PC-9 (cell line): ENCODE data around the gene IZUMO1. TPM values are rescaled to one million over a fixed set of nuclear protein-coding genes. Genes with fewer than 3 reads are reported as not detected.
"Not testable (repeated sequence)": the region's sequence is repeated elsewhere in the genome, so short reads cannot be mapped to it uniquely, and the experiment has no call there.

Experiments used
- BruUV-seq: library from RNA; stranded (reverse); fragments of 400-500 nt; replicated peaks from 2 replicates; lab custom pipeline; 2021; lab: Mats Ljungman, UMichigan
- CTCF ChIA-PET: fragments of 300-600 bp; sonication (Branson Sonifier 250); formaldehyde crosslinking; loops from one replicate; lab custom pipeline; 2022; ENCODE audit warnings: antibody characterized with exemption; lab: Charles Lee
- POLR2A ChIA-PET: fragments of 300-600 bp; sonication (Branson Sonifier 250); formaldehyde crosslinking; loops from one replicate; lab custom pipeline; 2022; ENCODE audit warnings: antibody characterized with exemption; ENCODE audit not compliant: unreplicated experiment; lab: Charles Lee
- DNase-seq, 2 experiments: peaks; one replicate each; pipeline versions ENCODE4 v3.0.0 to v3.0.0-alpha.2; 2015 to 2022; ENCODE audit warnings: mixed read lengths in 1 of 2
- H2AFZ ChIP-seq: fragments of 200-600 bp; sonication (generic); 2 replicates; pipeline ENCODE4 v1.8.1; 2017; ENCODE audit warnings: antibody characterized with exemption
- H3F3A ChIP-seq: fragments of 200-600 bp; sonication (generic); 2 replicates; pipeline ENCODE4 v1.8.1; 2017; ENCODE audit warnings: antibody characterized with exemption, mild to moderate bottlenecking, low read depth; ENCODE audit not compliant: insufficient read depth
- H3K27ac ChIP-seq: fragments of 200-600 bp; sonication (generic); 2 replicates; pipeline ENCODE4 v1.6.1; 2016; ENCODE audit warnings: mixed run types
- H3K27me3 ChIP-seq: fragments of 200-600 bp; sonication (generic); 2 replicates; pipeline ENCODE4 v1.6.1; 2016; ENCODE audit warnings: low read depth, mixed run types; ENCODE audit not compliant: insufficient read depth
- H3K36me3 ChIP-seq: fragments of 200-600 bp; sonication (generic); 2 replicates; pipeline ENCODE4 v1.6.1; 2016; ENCODE audit warnings: low read depth, mixed run types
- H3K4me1 ChIP-seq: fragments of 200-600 bp; sonication (generic); replicated peaks from 2 replicates; pipeline ENCODE4 v1.6.1; 2016; ENCODE audit warnings: mixed run types; ENCODE audit not compliant: insufficient read depth
- H3K4me2 ChIP-seq: fragments of 200-600 bp; sonication (generic); 2 replicates; pipeline ENCODE4 v1.6.1; 2017; ENCODE audit warnings: mixed run types
- H3K4me3 ChIP-seq: fragments of 200-600 bp; sonication (generic); 2 replicates; pipeline ENCODE4 v1.6.1; 2016; ENCODE audit warnings: mixed run types
- H3K79me2 ChIP-seq: fragments of 200-600 bp; sonication (generic); 2 replicates; pipeline ENCODE4 v1.6.1; 2017; ENCODE audit warnings: low read depth, mixed run types
- H3K9me2 ChIP-seq: fragments of 200-600 bp; sonication (generic); 2 replicates; pipeline ENCODE4 v1.8.1; 2017; ENCODE audit warnings: mild to moderate bottlenecking; ENCODE audit not compliant: insufficient read depth
- H3K9me3 ChIP-seq: fragments of 200-600 bp; sonication (generic); 2 replicates; pipeline ENCODE4 v1.8.1; 2016; ENCODE audit warnings: low read depth; ENCODE audit not compliant: insufficient read depth
- H4K20me1 ChIP-seq: fragments of 200-600 bp; sonication (generic); 2 replicates; pipeline ENCODE4 v1.8.1; 2017; ENCODE audit not compliant: insufficient read depth
- CTCF ChIP-seq: fragments of 200-600 bp; sonication (generic); conservative IDR thresholded peaks from 2 replicates; pipeline ENCODE4 v1.6.1; 2017; ENCODE audit warnings: mixed run types, antibody characterized with exemption, mild to moderate bottlenecking, moderate library complexity
- EZH2 ChIP-seq: fragments of 200-600 bp; sonication (generic); IDR thresholded peaks from 2 replicates; pipeline ENCODE4 v1.8.0; 2017; ENCODE audit warnings: antibody characterized with exemption, low read depth
- intact Hi-C: fragments of 100-400 bp; cut with micrococcal nuclease; formaldehyde crosslinking; loops from one replicate; pipeline ENCODE4 v1.10.0; 2022; ENCODE audit not compliant: unreplicated experiment
- total RNA-seq: library from RNA; stranded (reverse); gene quantifications from 2 replicates; pipeline ENCODE4 v1.2.3, GENCODE V29; 2021

IZUMO1 gene
- total RNA-seq, 1 experiment from 2014 or later = 2.2 TPM

DNA sequence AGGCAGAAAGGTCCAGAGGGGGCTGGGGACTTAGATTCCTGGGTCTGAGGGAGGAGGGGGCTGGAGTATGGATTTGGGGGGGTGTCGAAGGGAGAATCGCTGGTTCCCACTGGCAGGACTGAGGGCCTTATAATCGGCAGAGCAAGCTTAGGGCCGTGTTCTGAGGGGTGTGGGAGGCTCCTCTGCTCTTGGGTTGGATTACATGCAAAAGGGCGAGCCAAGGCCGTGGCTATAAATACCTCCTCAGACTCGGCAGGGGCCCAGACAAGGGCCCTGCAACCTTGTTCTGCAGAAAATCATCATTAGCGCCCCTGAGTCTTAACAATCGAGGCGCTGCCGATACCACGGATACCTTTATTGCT lies 26.5 kb downstream of the IZUMO1 start:
- Histone ChIP-seq H3K27ac (no peak overlapping the region), H3K4me3 (peak overlapping the region; percentile 69; the same call in 1 of the 2 replicates), H3K4me1 (peaks cover 6% of the 10 kb centered on the region), H3F3A (peaks cover 3% of the 10 kb centered on the region; the same call in 1 of the 2 replicates), H3K36me3 (no peaks in the 10 kb centered on the region), H3K9me3 (no peaks in the 10 kb centered on the region), H3K4me2 (peak overlapping the region; percentile 68), H3K27me3 (no peaks in the 10 kb centered on the region), H2AFZ (no peak overlapping the region), H3K79me2 (peaks cover 4% of the 10 kb centered on the region; the same call in 1 of the 2 replicates), H3K9me2 (no peaks in the 10 kb centered on the region), H4K20me1 (no peaks in the 10 kb centered on the region)
- ChIA-PET POLR2A (interaction anchor here (0.6 to 0.8 kb wide), 4 partner anchors 18 to 1284 kb away, joined by 3 read pairs; no protein-coding TSS in a partner anchor), CTCF (no interaction called here)
- intact Hi-C loops = no loop called here
- TF ChIP-seq EZH2 = no peak
- TF ChIP-seq CTCF = no peak
- no TSS peak for BruUV-seq
- DNase-seq = no peak

- H3K4me3 ChIP-seq = peak within 1 kb of the TSS; percentile 69; the same call in 1 of the 2 replicates
- no peaks in the 10 kb centered on the region for H3K27me3 ChIP-seq
- ChIA-PET POLR2A (no interaction called here), CTCF (no interaction called here)
- no peaks in the 10 kb centered on the region for H3K36me3 ChIP-seq
- H3K79me2 ChIP-seq = peaks cover 9% of the 10 kb centered on the region; the same call in 1 of the 2 replicates
- H3K27ac ChIP-seq = no peak within 1 kb of the TSS
- intact Hi-C loops = no loop called here
- no peak for DNase-seq
- H3K4me2 ChIP-seq = peak within 1 kb of the TSS; percentile 68
- no peaks in the 10 kb centered on the region for H4K20me1 ChIP-seq
- no peaks in the 10 kb centered on the region for H3K9me3 ChIP-seq
- TF ChIP-seq EZH2 (no peak), CTCF (no peak)
- no peak within 1 kb of the TSS for H2AFZ ChIP-seq
- peaks cover 12% of the 10 kb centered on the region for H3K4me1 ChIP-seq
- no TSS peak for BruUV-seq
- no peaks in the 10 kb centered on the region for H3K9me2 ChIP-seq
- no peaks in the 10 kb centered on the region for H3F3A ChIP-seq
Observed at GRCh38 chr19:48719263-48720171, 27.2 kb downstream of the IZUMO1 start, which contains the start of gene MAMSTR. Gene MAMSTR, minus strand, starts transcription at chr19:48719725. Its CDS starts 694 bp downstream, at chr19:48719031.

GRCh38 chr19:48718711-48719231 lies 27.9 kb downstream of the IZUMO1 start:
- no peak overlapping the region for H3K4me3 ChIP-seq
- no TSS peak for BruUV-seq
- CTCF ChIA-PET = no interaction called here

DNA sequence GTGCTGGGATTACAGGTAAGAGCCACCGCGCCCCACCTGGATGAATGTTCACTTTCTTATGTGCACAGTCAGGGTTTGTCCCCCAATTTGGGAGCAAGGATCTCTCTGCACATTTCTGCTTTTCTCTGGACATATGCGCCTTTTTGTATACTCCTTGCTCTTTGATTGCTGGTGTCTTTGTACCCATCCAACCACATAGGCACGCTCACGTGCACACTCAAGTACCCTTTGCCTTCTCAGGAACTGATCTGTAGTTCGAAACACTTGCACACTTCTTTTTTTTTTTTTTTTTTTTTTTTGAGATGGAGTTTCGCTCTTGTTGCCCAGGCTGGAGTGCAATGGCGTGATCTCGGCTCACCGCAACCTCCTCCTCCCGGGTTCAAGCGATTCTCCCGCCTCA lies 28.6 kb downstream of the IZUMO1 start:
- intact Hi-C loops, H2AFZ ChIP-seq, H3K4me3 ChIP-seq, DNase-seq, POLR2A ChIA-PET, BruUV-seq, H3K9me3 ChIP-seq, H3F3A ChIP-seq, H3K27me3 ChIP-seq, H4K20me1 ChIP-seq, H3K4me2 ChIP-seq, H3K36me3 ChIP-seq, H3K9me2 ChIP-seq, H3K27ac ChIP-seq, CTCF ChIA-PET: not testable (repeated sequence)
- Histone ChIP-seq H3K4me1 (peaks cover 14% of the 10 kb centered on the region), H3K79me2 (peaks cover 14% of the 10 kb centered on the region; the same call in 1 of the 2 replicates)

More at GRCh38 chr19:48718711-48719231, 27.9 kb downstream of the IZUMO1 start:
- H3K27ac ChIP-seq = no peak overlapping the region
- H3K27me3 ChIP-seq = no peaks in the 10 kb centered on the region
- peaks cover 12% of the 10 kb centered on the region for H3K4me1 ChIP-seq
- POLR2A ChIA-PET = no interaction called here
- no peaks in the 10 kb centered on the region for H3K36me3 ChIP-seq
- no peaks in the 10 kb centered on the region for H3K9me3 ChIP-seq
- H3F3A ChIP-seq = no peaks in the 10 kb centered on the region
- peaks cover 9% of the 10 kb centered on the region; the same call in 1 of the 2 replicates for H3K79me2 ChIP-seq
- no peaks in the 10 kb centered on the region for H3K9me2 ChIP-seq
- no peak for TF ChIP-seq EZH2
- no peak for TF ChIP-seq CTCF
- H2AFZ ChIP-seq = no peak overlapping the region
- intact Hi-C loops = no loop called here
- H4K20me1 ChIP-seq = no peaks in the 10 kb centered on the region
- no peak overlapping the region for H3K4me2 ChIP-seq
- DNase-seq = no peak
